HG02885 (cell line): ENCODE measurements around the gene FGB.

ENCODE experiments used
- ATAC-seq: cut with Tn5 transposase; IDR thresholded peaks from one replicate; pipeline ENCODE4 v1.9.1; 2021; ENCODE audit warnings: mild to moderate bottlenecking; ENCODE audit not compliant: unreplicated experiment, poor library complexity

Gene FGB

DNA sequence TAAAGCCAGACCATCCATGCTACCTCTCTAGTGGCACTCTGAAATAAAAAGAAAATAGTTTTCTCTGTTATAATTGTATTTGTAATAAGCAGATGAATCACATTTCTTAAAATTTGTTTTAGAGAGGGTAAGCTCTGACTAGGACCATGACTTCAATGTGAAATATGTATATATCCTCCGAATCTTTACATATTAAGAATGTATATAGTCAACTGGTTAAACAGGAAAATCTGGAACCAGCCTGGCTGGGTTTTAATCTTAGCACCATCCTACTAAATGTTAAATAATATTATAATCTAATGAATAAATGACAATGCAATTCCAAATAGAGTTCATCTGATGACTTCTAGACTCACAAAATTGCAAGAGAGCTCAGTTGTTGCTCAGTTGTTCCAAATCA, 1.5 kb downstream of the FGB start:
- ATAC-seq = no peak

GRCh38 chr4:154565704-154566103, 2.9 kb downstream of the FGB start:
- no peak for ATAC-seq

- no peak for ATAC-seq
These were observed 3.9 kb downstream of the FGB start for GRCh38 chr4:154566639-154567204.

DNA sequence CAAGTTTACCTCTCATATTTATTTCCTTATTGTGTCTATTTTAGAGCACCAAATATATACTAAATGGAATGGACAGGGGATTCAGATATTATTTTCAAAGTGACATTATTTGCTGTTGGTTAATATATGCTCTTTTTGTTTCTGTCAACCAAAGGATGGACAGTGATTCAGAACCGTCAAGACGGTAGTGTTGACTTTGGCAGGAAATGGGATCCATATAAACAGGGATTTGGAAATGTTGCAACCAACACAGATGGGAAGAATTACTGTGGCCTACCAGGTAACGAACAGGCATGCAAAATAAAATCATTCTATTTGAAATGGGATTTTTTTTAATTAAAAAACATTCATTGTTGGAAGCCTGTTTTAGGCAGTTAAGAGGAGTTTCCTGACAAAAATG, 6.2 kb downstream of the FGB start:
- no peak for ATAC-seq

- ATAC-seq = no peak
These were observed 6.8 kb downstream of the FGB start for GRCh38 chr4:154569584-154569983.

- no peak for ATAC-seq
These were observed 10.5 kb downstream of the FGB start for GRCh38 chr4:154573190-154573870.

GRCh38 chr4:154574311-154574710, 11.5 kb downstream of the FGB start:
- no peak for ATAC-seq

- no peak for ATAC-seq
These were observed 14.5 kb downstream of the FGB start for GRCh38 chr4:154577324-154577723.

DNA sequence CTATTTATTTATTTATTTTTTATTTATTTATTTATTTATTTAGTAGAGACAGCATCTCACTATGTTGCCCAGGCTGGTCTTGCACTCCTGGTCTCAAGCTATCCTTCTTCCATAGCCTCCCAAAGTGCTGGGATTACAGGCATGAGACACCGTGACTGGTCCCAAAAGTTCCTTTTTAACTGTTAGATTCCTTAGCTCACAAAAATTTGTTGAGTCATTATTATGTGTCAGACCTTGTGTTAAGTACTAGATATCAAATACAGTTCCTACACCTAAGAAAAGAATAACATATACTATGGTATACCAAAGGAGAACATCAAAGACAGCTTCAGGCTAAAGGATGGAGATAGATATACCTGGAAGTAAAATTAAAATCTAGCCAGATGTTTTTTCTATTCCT, 16.1 kb downstream of the FGB start:
- ATAC-seq = no peak

DNA sequence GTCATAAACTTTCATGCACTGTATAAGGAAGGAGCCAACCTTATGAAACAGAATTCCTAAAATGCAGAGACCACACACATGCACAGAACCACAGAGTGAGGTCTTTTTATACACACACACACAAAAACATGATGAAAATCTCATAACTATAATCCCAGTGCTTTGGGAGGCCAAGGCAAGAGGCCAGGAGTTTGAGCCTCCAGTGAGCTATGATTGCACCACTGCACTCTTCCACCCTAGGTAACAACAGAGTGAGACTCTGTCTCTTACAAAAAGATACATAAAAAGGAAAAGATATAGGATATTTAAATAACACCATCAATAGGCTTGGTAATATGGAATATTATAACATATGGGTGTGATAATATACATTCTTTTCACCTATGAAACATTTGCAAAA, 17.1 kb downstream of the FGB start:
- no peak for ATAC-seq

DNA sequence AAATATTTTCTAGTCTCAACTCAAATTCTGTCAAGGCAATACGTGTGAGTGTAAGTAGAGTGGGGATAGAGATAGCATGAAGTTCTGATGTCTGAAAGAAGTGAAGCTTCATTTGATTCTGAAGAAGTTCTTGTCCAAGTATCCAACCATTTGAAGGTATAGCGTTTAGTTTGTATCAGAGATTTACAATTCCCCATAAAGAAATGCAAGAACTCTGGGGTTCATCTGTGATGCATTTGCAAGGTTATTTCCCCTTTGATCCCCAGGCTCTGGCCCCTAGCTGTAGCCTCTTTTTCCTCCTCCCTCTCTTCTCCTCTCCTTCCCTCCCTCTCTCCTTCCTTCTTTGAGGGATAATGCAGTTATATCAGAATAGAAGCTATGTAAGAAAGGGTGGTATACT, 19.9 kb downstream of the FGB start:
- no peak for ATAC-seq

DNA sequence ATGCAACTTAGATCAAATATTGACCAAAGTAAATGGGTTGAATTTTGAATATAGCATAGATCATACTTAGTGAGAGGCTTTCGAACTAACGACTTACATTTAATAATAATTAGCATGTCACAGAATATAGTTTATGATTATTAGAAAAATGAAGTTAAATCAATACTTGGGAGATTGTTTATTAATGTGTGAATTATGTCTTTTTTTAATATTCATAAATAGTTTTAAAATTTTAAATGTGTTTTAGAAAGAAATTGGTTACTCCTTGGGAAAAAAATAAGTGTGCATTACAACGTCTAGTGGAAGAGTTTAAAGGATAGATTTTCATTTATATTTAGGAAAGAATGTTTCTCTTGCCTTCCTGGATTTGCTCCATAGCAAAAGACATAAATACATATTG, 20.4 kb downstream of the FGB start:
- ATAC-seq = no peak

GRCh38 chr4:154583677-154584076, 20.9 kb downstream of the FGB start:
- ATAC-seq = no peak

GRCh38 chr4:154584259-154584658, 21.4 kb downstream of the FGB start:
- no peak for ATAC-seq

GRCh38 chr4:154585369-154586018, 22.7 kb downstream of the FGB start:
- ATAC-seq = no peak

GRCh38 chr4:154586296-154587033, 23.7 kb downstream of the FGB start:
- no peak for ATAC-seq

DNA sequence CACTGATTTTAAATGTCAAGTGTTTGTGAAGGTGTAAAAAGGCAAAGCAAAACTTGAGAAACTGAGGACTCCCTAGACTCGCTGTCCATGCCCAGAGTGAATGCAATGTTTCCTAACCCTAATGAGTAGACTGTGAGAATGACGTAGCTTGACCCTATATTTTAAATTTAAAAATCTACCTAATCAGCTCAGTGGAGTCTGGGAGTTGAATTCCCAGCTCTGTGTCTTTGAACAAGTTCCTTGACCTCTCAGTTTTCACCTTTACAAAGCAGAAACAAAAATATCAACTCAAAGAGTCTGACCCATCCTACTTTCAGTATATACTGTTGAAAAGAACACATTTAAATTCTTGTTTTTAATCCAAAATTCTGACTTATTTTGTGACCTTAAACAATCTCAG, 25.4 kb downstream of the FGB start:
- ATAC-seq = no peak

DNA sequence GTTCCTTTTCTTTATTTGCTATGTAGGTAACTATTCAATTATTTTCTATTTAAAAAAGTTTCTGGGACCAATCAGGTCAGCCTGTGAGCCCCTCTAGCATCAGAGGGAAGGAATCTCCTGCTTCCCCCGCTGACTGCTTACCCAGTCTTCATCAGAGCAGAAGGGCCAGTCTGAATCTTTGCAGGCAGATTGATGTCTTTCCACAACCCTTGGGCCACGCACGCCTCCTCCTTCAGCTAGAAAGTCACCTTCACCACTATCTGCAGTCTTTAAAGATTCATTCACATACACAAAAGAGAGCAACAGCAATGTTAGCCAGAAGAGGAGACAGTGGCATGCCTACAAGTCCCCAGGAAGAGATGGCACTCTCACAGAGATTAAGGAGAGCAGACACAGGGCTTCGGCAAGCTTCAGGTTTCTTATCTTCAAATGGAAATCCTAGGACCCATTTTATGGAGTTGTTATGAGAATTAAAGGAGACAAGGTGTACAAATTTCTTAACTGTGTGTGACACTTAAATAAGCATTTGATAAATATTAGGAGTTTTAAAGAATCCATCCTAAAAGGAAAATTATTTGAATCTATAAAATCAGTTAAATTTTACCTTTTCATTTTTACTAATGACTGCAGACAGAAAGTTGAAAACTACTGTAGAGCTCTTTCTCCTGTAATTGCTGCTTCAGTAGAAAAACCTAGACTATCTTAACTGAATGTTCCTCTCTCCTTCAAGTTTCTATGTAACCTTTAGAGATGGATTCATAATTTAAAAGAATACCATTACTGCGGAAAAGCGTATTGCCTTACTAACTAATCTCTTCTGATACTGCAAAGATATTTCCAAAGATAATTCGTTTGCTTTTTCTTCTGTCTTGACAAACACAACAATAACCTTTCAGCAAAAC, 26.7 kb downstream of the FGB start:
- ATAC-seq = no peak

DNA sequence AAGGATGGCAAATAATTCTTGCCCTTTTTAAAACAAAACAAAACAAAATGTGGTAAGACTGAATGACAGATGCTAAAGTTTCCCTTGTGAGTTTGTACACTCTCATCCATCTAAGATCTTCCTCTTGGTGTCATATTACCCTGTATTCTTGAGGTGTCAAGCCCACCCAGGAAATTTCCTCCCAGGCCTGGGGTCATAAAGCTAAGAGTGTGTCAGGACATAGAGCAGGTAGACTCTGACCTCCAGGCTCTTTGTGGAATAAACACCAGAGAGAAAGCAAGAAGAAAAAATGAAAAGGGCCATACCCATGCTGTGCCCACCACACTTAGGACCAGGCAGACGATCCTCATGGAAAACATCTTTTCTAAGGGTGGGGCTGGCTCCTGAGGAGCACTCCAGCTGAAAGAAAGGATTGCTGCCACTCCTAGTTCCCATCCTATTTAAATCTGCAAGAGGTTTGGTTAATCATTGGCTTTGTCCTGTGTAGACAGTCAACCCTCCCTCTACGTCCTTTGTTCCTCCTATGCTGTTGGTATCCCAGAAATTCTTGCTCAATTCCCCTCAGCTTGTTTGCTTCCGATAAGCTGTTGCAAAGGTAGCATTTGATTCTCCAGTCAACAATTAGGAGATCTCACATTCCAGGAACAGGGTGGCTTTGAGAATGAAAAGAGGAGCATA, 27.7 kb downstream of the FGB start, which contains the start of gene FGA:
TSS of gene FGA (minus strand) at position 414 of the 678 bp plus-strand sequence. CDS start at position 359, 55 bp downstream.
- ATAC-seq = no peak

GRCh38 chr4:154591890-154592289, 29.1 kb downstream of the FGB start:
- ATAC-seq = no peak
